Measurements from ENCODE around the gene RNU7-1. TPM values are rescaled to one million over a fixed set of nuclear protein-coding genes. Genes with fewer than 3 reads are reported as not detected.
"Not testable (repeated sequence)": the region's sequence is repeated elsewhere in the genome, so short reads cannot be mapped to it uniquely, and the experiment has no call there.

RNU7-1 gene
- total and polyA plus RNA-seq, 9 of the 15 experiments (the other 6 are each of a cell fraction or from before 2014, with no cell fraction given), result not detected

GRCh38 chr12:6908141-6908540 lies 35.5 kb upstream of the RNU7-1 start:
- DNase-seq (ENCODE audit: extremely low read depth in 1 of 4, low spot score in 3 of 4); FAIRE-seq; ATAC-seq; intact Hi-C loops (cut with micrococcal nuclease); H2AFZ ChIP-seq (ENCODE audit: low read depth, low read length); H3K4me3 ChIP-seq; in situ Hi-C loops (cut with MboI); H3K9me1 ChIP-seq (ENCODE audit: control insufficient read depth, insufficient read depth, low read length); H3K27me3 ChIP-seq (ENCODE audit: control insufficient read depth in 2 of 2, insufficient read depth in 2 of 2, low read length in 2 of 2); H3K79me2 ChIP-seq (ENCODE audit: control insufficient read depth, insufficient read depth, low read length); H3K36me3 ChIP-seq (ENCODE audit: control insufficient read depth, insufficient read depth, low read length); H3K27ac ChIP-seq (ENCODE audit: extremely low read depth, low read depth, low read length); H3K9ac ChIP-seq (ENCODE audit: insufficient read depth in 1 of 2, low read depth in 2 of 2, low read length in 2 of 2); BruUV-seq (replicated peaks); H4K20me1 ChIP-seq (replicated peaks; ENCODE audit: control insufficient read depth, insufficient read depth, low read length); H3K9me3 ChIP-seq (replicated peaks; ENCODE audit: control insufficient read depth, insufficient read depth, low read depth, low read length); H3K4me2 ChIP-seq (ENCODE audit: insufficient read depth, low read length); CTCF ChIA-PET (ENCODE audit: low intra/inter-chr PET ratio): not testable (repeated sequence)
- 83% methylated on average over 8 of the region's 11 CpGs for WGBS (ENCODE audit: insufficient coverage, low coverage, missing lambda C conversion rate)
- POLR2A ChIA-PET, result interaction anchor here (0.6 to 2.1 kb wide), 3 partner anchors 9 to 43 kb away, joined by 3 to 6 read pairs (median 4); no protein-coding TSS in a partner anchor
- peaks cover 14 to 15% of the 10 kb centered on the region in 2 experiments; a peak in 4 of 5 replicates for H3K4me1 ChIP-seq (replicated peaks in 1 of 2; ENCODE audit: control insufficient read depth in 2 of 2, insufficient read depth in 2 of 2, low read length in 2 of 2)

GRCh38 chr12:6909421-6910145 lies 34.0 kb upstream of the RNU7-1 start:
- DNase-seq (ENCODE audit: extremely low read depth in 1 of 4, low spot score in 3 of 4) (no peak), ATAC-seq (no peak), FAIRE-seq (no peak)
- Histone ChIP-seq H3K4me2 (ENCODE audit: insufficient read depth, low read length) (no peak overlapping the region), H3K9me1 (ENCODE audit: control insufficient read depth, insufficient read depth, low read length) (no peaks in the 10 kb centered on the region), H3K4me3 (no peak overlapping the region), H3K9ac (ENCODE audit: insufficient read depth in 1 of 2, low read depth in 2 of 2, low read length in 2 of 2) (no peak overlapping the region), H3K36me3 (ENCODE audit: control insufficient read depth, insufficient read depth, low read length) (no peaks in the 10 kb centered on the region), H2AFZ (ENCODE audit: low read depth, low read length) (no peak overlapping the region), H3K27me3 (ENCODE audit: control insufficient read depth in 2 of 2, insufficient read depth in 2 of 2, low read length in 2 of 2) (no peaks in the 10 kb centered on the region), H3K4me1 (replicated peaks in 1 of 2; ENCODE audit: control insufficient read depth in 2 of 2, insufficient read depth in 2 of 2, low read length in 2 of 2) (peaks cover 4 to 27% of the 10 kb centered on the region in 2 experiments; a peak in 4 of 5 replicates), H3K79me2 (ENCODE audit: control insufficient read depth, insufficient read depth, low read length) (no peaks in the 10 kb centered on the region), H3K27ac (ENCODE audit: extremely low read depth, low read depth, low read length) (no peak overlapping the region), H3K9me3 (replicated peaks; ENCODE audit: control insufficient read depth, insufficient read depth, low read depth, low read length) (no peaks in the 10 kb centered on the region), H4K20me1 (replicated peaks; ENCODE audit: control insufficient read depth, insufficient read depth, low read length) (no peaks in the 10 kb centered on the region)
- 53% methylated on average over 4 of the region's 4 CpGs for WGBS (ENCODE audit: insufficient coverage, low coverage, missing lambda C conversion rate)
- BruUV-seq (replicated peaks), result no TSS peak
- CTCF ChIA-PET (ENCODE audit: low intra/inter-chr PET ratio), result no interaction called here
- in situ Hi-C loops (cut with MboI), result no loop called here
- intact Hi-C loops (cut with micrococcal nuclease), result no loop called here
- POLR2A ChIA-PET, result interaction anchor here (0.6 to 0.8 kb wide), 4 partner anchors 10 to 220 kb away, joined by 3 read pairs; partner anchors contain the start of genes C12orf57, RNU7-1 and TPI1
- TF ChIP-seq PML (IDR thresholded peaks at IDR 0.05; ENCODE audit: low read length) (no peak), ESRRB (CRISPR knock-in tag; IDR thresholded peaks at IDR 0.05; ENCODE audit: borderline replicate concordance) (no peak), AFF4 (CRISPR knock-in tag; IDR thresholded peaks at IDR 0.05) (no peak), ZNF707 (CRISPR knock-in tag; conservative IDR thresholded peaks at IDR 0.05) (no peak), ZNF282 (CRISPR knock-in tag; IDR thresholded peaks at IDR 0.05) (no peak), CEBPG (CRISPR knock-in tag; IDR thresholded peaks at IDR 0.05) (no peak), CEBPG (tag; conservative IDR thresholded peaks at IDR 0.05 in 1 of 2, IDR thresholded peaks at IDR 0.05 in 1 of 2) (no peak), HOMEZ (CRISPR knock-in tag; IDR thresholded peaks at IDR 0.05) (no peak), LARP7 (IDR thresholded peaks at IDR 0.05) (no peak), MTF1 (CRISPR knock-in tag; IDR thresholded peaks at IDR 0.05; ENCODE audit: borderline replicate concordance) (no peak)

Measured in K562 (cell line).